Fibroblast of skin of scalp (primary cell): ENCODE measurements around the gene SIAH3.

Experiments
- DNase-seq: peaks from one replicate; pipeline ENCODE4 v3.0.0-alpha.2; 2013

The SIAH3 gene

DNA sequence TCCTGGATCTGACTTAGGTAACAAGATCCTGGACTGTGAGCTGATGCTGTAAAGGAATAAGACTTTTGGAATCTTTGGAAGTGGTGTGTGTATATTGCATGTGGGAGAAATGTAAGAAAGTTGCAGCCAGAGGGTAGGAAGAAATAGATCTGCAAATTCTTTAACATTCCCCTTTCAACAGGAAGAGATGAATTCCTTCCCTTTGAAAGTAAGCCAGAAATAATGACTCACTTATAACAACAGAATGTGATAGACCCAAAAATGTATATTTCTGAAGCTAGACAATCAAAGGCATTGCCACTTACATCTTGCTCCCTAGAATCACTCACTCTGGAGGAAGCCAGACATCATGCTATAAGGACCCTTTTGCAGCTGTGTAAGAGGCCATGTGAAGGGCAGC, 9.8 kb upstream of the SIAH3 start:
- peak; percentile 76 for DNase-seq

GRCh38 chr13:45860240-45860639, 8.7 kb upstream of the SIAH3 start:
- no peak for DNase-seq

DNA sequence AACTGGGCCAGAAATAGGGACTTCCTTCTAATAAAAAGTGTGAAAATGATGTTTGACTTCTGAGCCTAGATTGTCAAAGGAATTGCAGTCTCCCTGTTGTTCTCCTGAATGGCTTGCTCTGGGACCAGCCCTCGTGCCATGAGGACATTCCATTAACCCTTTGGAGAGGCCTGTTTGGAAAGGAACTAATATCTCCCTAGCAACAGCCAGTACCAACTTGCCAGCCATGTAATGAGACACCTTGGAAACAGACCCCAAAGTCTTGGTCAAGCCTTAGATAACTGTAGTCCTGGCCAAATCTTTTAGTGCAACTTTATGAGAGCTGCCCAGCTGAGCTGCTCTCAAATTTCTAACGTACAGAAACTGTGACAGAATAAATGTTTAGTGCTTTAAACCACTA, 8.2 kb upstream of the SIAH3 start:
- no peak for DNase-seq

DNA sequence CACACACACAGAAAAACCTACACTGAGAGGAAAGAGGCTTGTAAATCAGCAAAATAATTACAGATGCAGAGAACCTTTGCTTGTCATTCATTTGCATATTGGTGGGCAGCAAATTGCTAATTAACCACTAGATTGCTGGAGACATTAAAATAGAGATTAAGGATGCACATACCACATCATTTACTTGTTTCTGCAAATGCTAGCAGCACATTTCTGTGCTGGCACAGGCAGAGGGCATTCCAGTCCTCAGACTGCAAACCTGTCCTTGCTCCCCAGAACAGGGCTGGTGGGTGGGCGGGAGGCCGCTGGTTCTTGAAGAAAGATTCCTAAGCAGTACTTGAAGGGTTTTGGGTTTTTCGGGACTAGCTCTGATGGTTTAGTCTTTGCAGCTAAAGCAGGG, 941 bp upstream of the SIAH3 start:
- no peak for DNase-seq

DNA sequence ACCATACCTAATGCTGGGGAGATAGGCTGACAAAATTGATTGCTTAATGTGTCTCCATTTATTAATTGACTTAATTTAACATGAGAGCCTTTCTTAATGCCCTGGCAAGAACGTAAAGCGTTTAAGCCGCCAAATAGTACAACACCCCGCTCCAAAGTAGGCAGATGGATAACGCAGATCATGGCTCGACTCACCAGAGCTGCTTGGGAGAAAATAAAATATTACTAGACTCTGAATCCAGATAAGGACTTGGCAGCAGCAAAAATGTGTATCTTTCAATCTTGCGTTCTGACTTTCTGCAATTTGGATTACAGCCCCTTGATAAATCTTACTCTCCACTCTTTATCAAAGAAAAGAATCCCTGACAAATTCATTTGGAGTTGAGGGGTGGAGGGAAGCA, 403 bp upstream of the SIAH3 start:
- no peak for DNase-seq

GRCh38 chr13:45850027-45850613, 1.4 kb downstream of the SIAH3 start:
- no peak for DNase-seq

DNA sequence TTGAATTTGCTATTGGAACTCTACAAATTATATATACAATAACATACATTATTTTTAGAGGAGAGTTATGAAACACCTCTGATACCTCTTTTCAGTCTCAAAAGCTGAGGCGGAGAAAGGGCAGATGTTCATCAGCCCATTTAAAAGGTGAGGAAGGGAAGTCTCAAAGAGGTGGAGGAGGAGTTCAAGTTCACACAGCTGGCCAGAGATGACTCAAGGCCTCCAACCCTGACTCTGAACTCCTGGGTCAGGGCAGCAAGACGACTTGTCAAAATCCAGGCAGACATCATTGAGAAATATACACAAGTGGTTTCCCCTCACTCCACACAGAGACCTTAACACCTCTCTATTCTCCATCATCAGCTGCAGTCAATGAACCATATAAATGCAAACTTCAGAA, 2.1 kb downstream of the SIAH3 start:
- no peak for DNase-seq

DNA sequence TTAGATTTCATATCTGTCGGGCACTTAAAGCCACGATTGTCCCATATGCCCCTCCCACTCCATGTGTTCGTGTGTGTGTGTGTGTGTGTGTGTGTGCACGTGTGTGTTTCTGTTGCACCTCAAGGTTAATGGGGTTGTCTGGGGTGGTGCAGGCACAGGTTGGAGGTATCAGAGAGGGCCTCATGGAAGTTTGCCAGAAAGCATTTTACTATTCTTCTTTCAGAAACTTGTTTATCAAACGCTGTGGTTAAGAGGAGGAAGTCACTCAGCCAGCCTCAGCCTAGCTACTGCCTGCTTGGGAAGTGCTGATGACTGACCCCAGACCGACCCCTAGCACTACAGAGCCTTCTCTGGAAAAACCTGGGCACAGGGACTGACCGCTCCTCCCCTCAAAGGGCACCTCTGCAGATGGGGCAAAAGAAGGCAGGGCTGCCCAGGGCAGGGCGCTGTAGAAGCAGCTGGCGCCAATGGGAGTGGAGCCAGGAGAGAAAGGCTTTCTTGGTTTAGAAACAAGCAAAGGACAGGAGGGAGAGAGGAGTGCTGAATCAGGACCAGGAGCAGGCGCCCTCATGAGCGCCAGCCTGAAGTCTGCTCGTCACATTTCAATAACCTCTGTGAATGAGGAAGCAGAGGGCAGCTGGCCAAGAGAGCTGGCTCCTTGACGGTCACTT, 3.9 kb downstream of the SIAH3 start:
- no peak for DNase-seq

DNA sequence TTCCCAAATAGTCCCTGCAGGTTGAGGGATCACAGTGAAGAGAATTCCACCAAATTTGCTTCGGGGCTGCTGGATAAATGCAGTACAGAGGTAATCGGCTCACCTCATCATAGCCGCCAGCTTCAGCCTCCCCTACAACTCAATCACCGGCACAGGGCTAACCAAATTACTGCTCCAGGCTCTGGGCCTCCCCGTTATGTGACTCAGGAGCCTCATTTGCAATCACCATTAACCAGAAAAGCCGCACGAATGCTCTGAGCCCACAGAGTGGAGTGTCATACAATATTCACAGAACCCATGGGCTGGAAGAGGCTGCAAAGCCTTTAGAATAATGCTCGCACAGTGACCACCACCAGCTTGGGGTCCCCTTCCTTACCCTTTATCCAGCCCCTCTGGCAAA, 4.9 kb downstream of the SIAH3 start:
- DNase-seq = no peak

DNA sequence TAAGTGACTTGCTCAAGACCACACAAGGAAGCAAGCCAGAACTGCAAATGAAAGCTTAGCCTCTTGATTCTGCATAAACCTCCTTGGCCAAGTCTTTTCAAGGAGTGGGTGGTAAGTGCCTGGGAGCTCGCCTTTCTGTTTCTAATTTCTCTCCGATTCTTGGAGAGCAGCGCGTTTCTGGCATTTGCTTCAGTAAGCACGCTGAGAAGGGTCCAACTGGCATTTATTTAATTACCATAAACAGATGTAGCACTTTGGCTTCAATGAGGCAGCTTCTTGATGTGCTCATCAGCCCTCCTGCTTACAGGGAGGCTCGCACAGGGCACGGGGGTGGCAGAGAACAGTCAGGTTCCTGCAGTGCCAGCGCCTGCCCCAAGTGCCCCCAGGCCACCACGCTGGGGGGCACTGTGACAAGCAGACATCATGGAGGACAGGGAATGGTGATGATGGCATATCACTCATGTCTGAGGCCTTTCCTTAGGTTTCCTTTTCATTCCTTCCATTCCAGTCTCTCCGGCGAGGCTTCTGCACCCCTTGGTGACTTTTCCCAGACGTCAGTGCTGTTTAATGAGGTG, 13.3 kb downstream of the SIAH3 start:
- DNase-seq = peak; percentile 7

DNA sequence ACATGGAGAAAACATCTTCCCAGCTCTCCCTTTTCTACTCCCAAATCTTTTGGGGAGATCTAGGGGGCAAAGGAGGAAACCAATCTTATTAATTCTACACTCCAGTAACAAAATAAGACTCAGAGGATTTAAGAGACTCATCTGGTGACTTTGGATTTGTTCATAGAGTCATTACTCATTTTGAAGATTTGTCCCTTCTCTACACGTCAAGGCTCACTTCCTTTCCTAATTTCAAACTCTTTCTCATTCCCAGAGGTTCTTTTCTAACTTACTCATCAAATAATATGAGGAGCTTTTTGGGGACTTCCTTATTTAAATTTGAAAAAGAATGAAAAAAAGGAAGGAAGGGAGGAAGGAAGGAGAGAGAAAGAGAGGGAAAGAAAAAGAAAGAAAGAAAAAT, 14.4 kb downstream of the SIAH3 start:
- DNase-seq = no peak

GRCh38 chr13:45834411-45834994, 17.1 kb downstream of the SIAH3 start:
- no peak for DNase-seq

DNA sequence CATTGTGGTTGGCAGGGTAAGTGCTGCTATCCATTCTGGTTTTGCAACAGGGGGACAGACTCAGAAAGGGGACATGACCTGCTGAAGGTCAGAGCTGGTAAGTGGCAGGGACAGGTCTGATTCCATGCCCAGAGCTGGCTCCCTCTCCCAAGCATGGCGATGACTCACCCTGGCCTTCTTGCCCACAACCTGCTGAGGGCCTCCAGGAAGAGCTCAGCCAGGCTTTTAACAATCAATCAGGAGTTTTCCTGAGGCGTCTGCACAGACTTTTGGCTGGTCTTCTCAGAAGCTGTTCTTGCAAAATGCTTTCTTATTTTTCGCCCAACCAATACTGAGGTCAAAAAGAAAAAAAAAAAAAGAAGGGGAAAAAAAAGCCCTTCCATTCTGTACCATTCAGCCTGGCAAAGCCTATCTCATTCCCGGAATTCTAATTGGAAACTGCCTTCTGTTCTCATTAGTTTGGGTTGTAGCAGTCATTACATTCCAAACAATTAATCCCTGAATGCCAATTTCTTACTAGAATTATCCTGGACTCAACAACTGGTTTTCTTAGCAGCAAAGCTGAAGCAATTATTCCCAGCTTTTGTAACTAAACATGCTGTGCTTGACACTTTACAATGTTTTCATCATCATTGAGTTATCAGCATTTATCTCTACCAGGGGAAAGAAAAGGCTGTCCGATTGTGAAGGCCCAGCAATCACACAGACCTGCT, 17.7 kb downstream of the SIAH3 start:
- peak; percentile 33 for DNase-seq

DNA sequence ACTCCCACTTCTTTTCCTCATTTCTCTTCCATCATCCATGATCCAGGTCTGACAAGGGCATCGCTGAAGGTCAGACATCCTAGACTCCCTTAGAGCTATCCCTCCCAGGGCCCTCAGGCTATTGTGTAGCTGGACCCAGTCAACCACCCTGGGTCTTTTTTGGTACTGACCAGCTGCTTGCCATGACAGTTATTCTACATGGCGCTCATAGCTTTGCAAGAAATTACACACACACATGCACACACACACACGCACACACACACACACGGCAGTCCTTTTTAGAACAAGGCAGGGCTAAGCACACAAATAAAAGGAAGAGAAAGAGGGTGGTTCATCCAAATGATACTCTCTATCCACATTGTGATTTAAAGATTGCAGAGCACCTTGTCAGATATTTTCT, 18.3 kb downstream of the SIAH3 start:
- DNase-seq = no peak

DNA sequence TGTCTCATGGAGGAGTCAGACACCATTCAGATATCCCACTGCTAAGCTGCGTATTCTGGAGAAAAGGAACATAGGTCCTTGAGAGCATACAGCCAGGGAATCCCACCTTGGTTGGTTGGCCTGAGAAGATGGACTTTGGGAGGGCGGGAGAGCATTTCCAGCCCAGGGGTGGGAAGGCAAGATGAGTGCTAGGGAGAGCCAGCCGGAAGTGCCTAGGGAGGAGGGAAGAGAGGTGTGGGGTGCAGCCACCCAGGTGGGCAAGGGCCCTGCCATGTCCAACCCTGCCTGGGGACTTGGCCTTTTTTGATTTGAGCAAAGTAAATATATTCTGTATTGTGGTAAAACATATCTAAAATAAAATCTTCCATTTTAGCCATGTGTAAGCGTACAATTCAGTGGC, 19.7 kb downstream of the SIAH3 start:
- DNase-seq = no peak

DNA sequence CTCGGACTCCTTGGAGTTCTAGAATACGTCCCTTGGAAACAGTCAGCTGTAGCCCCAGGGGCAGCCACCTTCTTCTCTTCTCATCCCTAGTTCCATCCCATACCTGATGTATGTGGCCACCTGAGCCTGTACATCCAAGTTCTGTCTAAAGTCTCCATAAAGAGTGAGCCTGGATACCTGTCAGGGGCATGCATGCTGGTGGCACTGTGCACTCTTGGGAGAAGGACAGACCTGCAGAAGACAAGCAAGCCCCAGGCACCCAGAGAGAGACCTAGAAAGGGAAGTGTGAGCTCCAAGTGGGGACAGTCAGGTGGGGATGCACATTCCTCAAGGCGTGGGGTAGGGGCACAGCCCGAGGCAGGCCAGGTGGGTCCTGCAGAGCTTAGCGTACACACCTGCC, 21.4 kb downstream of the SIAH3 start:
- DNase-seq = no peak

GRCh38 chr13:45828256-45828968, 23.1 kb downstream of the SIAH3 start:
- DNase-seq = no peak

GRCh38 chr13:45827318-45827717, 24.2 kb downstream of the SIAH3 start:
- no peak for DNase-seq

- no peak for DNase-seq
Observed at GRCh38 chr13:45826731-45827130, 24.8 kb downstream of the SIAH3 start.

- no peak for DNase-seq
Observed at GRCh38 chr13:45825387-45825650, 26.2 kb downstream of the SIAH3 start.

GRCh38 chr13:45823583-45823982, 28.0 kb downstream of the SIAH3 start:
- DNase-seq = no peak

DNA sequence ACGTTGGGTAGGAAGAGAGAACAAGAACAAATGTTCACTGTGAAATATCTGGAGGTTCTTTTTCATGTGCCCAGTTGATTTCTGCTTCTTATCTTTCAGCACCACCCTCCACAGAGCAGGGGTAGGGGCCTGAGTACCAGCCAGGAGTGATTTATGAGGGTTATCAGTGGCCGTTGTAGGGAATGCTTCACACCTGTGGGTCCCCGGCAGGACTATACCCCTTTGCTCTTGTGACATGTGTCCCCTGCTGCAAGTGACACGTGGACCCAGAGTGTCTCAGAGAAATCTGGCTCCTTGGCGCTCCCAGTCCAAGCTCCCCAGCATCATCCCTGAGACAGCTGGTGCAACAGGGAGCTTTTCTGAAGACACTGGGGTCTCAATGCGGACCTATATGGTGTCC, 29.7 kb downstream of the SIAH3 start:
- DNase-seq = no peak
